HG03442 (cell line): ENCODE data around the gene TMEM150C.
"Not testable (repeated sequence)": the region's sequence is repeated elsewhere in the genome, so short reads cannot be mapped to it uniquely, and the experiment has no call there.

ENCODE experiments used
- ATAC-seq: cut with Tn5 transposase; IDR thresholded peaks from one replicate; pipeline ENCODE4 v1.9.1; 2021; ENCODE audit warnings: mild to moderate bottlenecking, moderate library complexity; ENCODE audit not compliant: unreplicated experiment

The TMEM150C gene

DNA sequence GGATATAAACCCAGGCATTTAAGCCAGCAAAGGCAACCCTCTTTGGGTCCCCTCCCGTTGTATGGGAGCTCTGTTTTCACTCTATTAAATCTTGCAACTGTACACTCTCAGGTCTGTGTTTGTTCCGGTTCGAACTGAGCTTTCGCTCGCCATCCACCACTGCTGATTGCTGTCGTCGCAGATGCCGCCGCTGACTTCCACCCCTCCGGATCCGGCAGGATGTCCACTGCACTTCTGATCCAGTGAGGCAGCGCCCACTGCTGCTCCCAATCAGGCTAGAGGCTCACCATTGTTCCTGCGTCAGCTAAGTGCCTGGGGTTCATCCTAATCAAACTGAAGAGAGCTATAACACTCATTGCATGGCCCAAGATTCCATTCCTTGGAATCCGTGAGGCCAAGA, 82.2 kb downstream of the TMEM150C start:
- ATAC-seq = no peak

DNA sequence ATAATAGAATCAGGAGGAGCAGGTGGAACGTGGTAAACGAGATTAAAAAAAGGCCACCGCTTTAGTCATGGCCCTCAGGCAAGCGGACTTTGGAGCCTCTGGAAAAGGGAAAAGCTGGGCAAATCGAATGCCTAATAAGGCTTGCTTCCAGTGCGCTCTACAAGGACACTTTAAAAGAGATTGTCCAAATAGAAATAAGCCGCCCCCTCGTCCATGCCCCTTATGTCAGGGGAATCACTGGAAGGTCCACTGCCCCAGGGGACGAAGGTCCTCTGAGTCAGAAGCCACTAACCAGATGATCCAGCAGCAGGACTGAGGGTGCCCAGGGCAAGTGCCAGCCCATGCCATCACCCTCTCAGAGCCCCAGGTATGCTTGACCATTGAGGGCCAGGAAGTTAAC, 84.3 kb downstream of the TMEM150C start:
- ATAC-seq = not testable (repeated sequence)

DNA sequence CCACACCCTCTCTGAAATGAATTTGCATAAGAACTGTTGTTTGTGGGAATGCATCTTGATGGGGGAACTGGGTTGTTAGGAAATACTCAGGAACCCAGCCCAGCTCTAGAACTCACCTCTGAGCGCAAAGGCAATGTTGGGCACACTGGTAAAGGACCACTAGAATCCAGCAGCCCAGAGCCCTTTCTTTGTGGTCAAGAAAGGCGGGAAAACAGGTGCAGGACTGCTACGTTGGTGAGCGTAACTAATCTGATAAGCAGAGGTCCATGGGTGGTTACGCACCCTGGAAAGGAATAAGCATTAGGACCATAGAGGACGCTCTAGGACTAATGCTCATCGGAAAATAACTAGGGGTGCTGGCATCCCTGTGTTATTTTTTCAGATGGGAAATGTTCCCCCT, 85.9 kb downstream of the TMEM150C start:
- ATAC-seq = not testable (repeated sequence)

DNA sequence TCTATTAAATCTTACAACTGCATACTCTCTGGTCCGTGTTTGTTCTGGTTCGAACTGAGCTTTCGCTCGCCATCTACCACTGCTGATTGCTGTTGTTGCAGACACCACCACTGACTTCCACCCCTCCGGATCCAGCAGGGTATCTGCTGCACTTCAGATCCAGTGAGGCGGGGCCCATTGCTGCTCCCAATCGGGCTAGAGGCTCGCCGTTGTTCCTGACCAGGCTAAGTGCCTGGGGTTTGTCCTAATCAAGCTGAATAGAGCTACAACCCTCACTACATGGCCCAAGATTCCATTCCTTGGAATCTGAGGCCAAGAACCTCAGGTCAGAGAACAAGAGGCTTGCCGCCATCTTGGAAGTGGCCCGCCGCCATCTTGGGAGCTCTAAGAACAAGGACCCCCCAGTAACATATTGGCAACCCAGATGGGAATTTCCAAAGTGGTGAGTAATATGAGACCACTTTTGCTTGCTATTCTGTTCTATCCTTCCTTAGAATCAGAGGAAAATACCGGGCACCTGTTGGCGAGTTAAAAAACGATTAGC, 88.1 kb downstream of the TMEM150C start:
- ATAC-seq = no peak

DNA sequence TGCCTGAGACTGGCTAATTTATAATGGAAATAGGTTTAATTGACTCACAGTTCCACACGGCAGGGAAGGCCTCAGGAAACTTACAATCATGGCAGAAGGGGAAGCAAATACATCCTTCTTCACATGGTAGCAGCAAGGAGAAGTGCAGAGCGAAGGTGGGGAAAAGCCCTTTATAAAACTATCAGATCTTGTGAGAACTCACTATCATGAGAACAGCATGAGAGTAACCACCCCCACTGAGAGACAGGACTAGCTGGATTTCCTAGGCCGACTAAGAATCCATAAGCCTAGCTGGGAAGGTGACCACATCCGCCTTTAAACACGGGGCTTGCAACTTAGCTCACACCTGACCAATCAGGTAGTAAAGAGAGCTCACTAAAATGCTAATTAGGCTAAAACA, 88.7 kb downstream of the TMEM150C start:
- not testable (repeated sequence) for ATAC-seq

DNA sequence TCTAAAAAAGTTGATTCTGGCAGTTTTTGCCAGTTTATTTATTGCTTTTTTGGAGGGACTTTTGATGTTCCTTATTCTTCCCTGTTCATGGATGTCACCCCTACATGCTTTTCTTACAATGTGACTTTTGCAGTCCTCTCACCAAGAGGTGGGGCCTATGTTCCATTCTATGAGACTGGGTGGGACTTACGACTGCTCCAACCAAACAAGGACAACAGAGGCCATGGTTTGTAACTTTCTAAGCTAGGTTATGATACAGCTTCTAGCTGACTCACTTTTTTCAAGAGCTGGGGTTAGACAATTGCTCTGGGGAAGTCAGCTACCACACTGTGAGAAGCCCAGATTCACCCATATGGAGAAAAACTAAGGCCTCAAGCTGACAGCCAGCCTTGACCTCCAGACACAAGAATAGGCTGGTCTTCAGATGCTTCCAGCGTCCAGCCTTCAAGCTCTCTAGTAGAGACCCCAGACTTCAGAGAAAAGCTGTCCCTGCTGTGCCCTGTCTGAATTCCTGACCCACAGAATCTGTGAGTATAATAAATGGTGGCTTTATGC, 91.9 kb downstream of the TMEM150C start:
- ATAC-seq = no peak

DNA sequence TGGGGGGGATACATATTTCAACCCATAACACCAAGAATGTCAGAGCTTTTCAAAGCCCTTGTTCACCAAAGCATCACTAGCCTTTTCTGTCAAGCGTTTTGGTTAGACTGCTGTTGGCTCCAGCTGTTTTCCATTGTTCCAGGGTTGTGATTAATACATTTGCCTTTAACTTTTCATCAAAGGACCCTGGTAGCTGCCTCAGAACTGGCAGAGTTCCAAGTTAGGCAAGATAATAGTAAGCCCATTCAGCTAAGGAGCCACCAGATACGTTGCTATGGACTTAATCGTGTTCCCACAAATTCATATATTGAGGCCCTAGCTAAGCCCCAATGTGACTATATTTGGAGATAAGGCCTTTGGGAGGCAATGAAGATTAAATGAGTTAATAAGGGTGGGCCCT, 94.3 kb downstream of the TMEM150C start:
- no peak for ATAC-seq

DNA sequence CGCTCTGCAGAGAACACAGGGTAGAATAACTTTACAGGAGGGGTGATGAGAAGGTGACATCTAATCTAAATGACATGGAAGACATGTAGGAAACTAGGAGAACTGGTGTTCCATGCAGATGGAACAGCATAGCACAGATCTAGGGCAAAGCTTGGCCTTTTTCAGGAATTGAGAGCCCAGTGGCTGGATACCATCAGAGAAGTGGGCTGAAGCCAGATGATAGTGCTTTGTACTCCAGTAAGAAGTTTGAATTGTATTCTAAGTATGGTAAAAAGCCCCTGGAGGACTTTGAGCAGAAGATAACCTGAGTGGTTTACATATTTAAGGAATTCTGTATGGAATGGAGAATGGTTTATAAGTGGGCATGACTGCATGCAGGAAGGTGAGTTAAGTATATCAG, 98.6 kb downstream of the TMEM150C start:
- ATAC-seq = no peak

DNA sequence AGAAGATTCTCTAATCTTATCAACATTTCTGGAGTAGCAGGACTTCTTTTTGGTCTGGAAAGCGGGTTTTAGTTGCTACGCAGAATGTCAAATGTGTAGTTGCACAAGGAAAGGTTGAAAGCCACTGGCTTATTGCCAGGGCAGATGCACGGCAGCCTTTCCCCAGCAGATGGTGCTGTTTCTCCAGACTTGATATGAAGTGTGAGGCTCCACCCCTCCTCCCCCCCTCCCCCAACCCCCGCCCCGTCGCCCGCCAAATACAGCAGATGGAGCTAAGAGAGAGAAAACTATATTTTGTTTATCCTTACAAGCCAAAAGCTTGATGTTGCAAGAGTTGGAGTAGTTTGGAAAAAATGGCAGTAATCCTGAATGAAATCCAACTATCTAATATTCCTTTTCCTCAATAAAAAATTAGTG, 99.4 kb downstream of the TMEM150C start:
- peak; percentile 67 for ATAC-seq

DNA sequence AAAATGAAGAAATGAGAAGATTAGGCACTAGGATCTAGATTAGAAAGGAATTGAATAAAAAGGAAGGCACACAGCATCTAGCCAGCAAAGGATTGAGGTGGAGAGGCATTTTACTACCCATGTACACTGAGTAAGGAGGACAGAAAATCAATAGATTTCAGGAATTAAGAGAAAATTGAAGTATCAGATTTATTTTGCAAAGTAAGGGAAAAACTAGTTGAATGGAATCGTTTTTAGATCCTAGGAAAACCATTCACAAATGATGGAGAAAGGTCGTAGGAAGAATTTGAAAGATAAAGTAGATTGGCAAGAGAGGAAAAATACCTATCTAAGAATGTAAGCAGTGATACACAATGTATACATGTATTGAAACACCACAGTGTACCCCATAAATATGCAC, 100.1 kb downstream of the TMEM150C start:
- no peak for ATAC-seq

DNA sequence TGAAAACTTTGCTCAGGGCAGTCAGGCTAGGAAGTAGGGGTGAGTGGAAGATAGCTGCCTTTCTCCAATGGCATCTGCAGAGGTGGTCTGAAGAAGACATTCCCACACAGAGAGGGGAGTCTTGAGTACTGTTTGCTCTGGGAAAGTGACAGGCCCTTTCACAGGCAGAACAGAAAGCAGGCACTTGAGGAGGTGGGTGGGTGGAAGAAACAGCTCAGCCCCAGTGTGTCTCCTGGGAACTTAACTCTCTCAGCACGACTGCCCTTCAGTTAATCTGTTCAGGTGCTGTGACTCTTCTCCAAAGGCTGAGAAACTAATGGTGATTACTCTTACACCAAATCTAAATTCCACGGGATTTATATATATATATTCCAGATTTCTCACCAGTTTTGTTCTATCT, 103.1 kb downstream of the TMEM150C start:
- peak; percentile 73 for ATAC-seq

DNA sequence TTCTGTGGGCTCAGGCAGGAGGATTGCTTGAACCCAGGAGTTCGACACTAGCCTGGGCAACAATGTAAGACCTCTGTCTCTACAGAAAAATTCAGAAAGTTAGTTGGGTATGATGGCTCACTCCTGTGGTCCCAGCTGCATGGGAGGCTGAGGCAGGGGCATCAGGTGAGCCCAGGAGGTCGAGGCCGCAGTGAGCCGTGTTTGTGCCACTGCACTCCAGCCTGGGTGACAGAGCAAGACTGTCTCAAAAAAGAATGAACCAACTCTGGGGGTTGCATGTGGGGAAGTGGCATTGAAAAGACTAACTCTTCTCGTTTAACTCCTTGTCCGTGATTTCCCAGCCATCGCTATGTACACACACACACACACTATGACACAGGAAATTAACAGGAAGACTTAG, 104.5 kb downstream of the TMEM150C start:
- ATAC-seq = no peak

DNA sequence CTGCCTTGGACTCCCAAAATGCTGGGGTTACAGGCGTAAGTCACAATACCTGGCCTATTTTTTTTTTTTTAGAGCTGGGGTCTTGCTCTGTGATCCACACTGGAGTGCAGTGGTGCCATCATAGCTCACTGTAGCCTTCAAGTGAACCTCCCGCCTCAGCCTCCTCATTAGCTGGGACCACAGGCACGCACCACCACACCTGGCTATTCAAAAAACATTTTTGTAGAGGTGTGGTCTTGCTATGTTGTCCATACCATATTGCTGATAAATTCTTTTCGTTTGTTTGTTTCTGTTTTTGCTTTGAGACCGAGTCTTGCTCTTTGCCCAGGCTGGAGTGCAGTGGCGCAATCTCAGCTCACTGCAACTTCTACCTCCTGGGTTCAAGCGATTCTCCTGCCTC, 109.8 kb downstream of the TMEM150C start:
- ATAC-seq = no peak

DNA sequence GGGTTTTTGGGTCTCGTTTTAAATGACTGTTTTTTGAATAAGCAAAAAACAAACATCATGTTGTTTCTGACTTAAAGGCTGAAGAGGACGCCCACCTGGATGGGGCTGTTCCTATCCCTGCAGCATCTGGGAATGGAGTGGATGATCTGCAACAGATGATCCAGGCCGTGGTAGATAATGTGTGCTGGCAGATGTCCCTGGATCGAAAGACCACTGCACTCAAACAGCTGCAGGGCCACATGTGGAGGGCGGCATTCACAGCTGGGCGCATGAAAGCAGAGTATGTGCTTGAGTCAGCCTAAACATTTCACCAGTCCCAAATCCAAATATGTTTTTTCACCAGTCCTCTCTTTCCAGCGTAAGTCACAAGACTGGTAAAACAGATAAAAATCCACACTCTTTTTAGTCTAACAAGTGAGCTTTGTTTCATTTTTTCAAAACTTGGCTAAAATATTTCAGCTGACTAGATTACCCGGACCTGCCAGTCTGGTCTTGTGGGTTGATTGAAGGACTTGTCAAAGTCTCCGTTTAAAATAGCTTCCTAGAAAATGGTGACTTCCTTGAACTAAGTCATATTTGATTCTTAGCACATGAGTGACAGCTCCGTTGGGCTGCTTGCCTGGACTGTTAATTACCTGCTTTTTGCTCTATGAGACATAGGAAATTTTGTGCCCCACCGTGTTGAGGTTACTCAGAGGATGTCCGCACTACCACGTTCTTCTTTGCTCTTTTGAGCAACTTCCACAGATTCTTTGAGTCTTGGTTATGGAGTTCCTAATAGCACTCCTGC, 110.6 kb downstream of the TMEM150C start:
- no peak for ATAC-seq

DNA sequence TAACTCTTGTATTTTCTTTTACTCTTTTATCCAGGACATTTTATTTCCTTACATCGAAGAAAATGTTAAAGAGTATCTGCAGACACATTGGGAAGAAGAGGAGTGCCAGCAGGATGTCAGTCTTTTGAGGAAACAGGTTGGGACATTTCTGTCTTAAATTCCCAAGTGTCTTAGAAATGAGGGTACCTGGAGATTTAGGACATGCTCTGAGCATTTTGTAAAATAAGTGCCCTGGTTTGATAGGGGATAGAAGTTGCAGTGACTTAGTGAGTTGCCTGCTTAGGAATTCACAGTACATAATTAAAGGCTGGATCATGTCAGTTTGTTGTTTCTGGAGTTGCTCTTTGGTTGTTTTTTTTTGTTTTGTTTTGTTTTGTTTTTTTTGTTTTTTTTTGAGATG, 113.9 kb downstream of the TMEM150C start:
- no peak for ATAC-seq

DNA sequence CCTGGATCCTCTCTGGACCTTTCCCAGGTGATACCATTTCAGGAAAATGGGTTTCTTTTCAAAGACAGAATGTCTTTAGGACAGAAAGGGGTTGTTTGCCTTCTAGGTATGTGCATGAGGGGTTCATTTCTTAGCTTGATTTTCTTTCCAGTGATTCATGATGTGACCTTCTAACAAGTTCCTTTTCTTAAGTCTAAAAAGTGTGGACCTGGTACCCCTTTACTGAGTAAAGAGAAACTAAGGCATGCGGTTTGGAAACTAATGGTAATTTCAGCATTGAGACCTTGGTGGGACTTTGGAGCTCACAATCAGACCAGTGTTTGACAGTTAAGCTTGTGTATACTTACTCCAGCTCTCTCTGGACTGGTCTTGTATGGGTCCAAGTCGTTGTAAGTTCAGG, 122.7 kb downstream of the TMEM150C start:
- ATAC-seq = no peak

DNA sequence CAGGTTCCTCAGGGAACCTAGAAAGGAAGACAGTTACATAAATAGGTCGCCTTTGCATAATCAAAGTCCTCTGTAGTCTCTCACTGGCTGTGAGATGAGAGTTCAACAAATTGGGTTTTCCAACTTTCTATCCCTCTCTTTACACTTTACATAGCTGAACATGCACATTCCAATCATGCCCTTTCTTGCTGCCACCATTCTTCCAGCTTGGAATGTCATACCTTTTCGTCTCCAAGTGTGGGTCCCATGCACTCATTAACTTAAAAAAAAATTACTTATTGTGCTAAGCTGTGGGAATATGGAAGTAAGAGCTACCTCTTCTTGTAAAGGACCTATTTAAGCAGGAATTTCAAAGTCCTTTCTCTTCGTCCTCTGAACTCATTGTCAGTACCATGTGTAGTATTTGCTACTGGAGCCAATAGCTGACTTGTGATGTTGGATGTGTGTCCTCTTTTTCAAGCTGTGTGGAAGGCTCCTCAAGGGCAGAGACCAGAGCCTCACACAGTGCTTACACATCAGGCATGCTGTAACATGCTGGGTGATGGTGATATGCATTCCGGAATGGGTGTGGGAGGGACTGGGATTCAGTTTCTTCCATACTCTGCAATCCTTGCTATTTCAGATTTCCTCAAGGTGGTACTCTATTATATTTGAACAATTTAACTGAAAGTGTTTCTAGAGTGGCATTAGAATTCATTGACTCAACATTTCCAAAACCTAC, 124.3 kb downstream of the TMEM150C start:
- no peak for ATAC-seq

DNA sequence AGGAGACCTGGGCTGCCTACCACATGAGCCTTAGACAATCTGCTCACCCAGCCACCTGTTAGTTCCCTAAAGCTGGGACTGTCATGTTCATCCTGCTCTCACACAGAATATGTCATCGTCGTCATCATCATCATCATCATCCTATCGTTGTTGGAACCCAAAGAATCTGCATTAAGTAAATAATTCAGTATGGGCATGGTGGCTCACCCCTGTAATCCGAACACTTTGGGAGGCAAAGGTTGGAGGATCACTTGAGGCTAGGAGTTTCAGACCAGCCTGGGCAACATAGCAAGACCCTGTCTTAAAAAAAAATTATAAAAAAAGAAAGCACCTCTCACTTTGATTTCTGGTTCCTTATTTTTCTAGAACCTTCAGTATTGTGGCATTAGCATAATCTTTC, 125.0 kb downstream of the TMEM150C start:
- ATAC-seq = no peak

DNA sequence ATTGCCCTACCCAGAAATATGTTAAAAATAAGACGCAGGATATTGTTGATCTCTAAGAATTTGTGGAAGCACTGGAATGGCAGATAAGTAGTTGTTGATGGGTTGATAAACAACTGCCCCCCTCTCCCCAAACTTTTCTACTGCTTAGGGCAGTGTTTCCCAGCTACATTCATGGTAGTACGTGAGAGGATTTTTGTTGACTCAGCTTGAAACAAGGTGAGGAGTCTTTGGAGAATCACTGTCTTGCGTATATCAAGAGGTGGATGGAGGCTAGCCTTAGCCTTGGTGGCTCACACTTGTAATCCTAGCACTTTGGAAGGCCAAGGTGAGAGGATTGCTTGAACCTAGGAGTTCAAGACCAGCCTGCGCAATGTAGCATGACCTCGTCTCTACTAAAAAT, 125.7 kb downstream of the TMEM150C start:
- no peak for ATAC-seq

DNA sequence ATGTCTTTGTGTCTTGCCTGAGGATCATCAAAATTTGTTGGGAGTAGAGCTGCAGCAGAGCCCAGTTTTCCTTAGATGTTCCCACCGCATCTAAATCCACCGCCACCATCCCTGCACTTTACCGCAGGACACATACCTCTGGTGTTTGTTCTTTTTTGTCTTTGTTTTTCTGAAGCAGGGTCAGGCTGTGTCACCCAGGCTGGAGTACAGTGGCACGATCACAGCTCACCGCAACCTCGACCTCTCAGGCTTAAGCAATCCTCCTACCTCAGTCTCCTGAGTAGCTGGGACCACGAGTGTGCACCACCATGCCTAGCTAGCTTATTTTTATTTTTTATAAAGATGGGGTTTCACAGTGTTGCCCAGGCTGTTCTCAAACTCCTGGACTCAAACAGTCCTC, 126.8 kb downstream of the TMEM150C start:
- ATAC-seq = no peak

DNA sequence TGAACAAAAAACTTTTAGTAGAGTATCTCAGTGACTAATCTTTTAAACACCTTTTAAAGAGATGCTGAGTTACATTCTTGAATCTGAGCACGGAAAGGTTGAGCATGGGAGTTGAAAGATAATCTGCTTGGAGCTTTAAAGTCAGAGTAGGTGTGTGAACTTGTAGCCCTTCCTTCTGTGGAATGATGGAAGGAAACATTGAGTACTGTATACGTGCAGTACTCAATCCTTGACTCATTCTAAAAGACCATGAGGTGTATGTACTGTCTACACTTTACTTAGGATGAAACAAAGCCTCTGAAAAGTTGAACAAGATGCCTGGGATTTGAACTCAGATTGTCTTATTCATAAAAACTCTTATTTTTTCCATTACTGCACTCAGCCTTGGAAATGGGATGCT, 128.0 kb downstream of the TMEM150C start:
- ATAC-seq = no peak
